Effector memory CD4-positive, alpha-beta T cell (primary cell): ENCODE measurements around the gene ATG2B.

ENCODE experiments used
- DNase-seq, 3 donors: peaks; one replicate each; pipeline ENCODE4 v3.0.0-alpha.2; 2020
- H3K27ac ChIP-seq: 2 replicates; pipeline ENCODE4 v1.7.0; 2013; ENCODE audit warnings: mild to moderate bottlenecking, low read length, moderate library complexity; ENCODE audit not compliant: insufficient read depth, poor library complexity, severe bottlenecking
- H3K27me3 ChIP-seq: replicated peaks from 2 replicates; pipeline ENCODE4 v1.7.0; 2013; ENCODE audit warnings: mild to moderate bottlenecking, low read length; ENCODE audit not compliant: insufficient read depth, control insufficient read depth, poor library complexity, severe bottlenecking
- H3K36me3 ChIP-seq: 2 replicates; pipeline ENCODE4 v1.7.0; 2013; ENCODE audit warnings: mild to moderate bottlenecking, low read length, moderate library complexity; ENCODE audit not compliant: control insufficient read depth, insufficient read depth
- H3K4me1 ChIP-seq: 2 replicates; pipeline ENCODE4 v1.7.0; 2013; ENCODE audit warnings: low read length, mild to moderate bottlenecking; ENCODE audit not compliant: control insufficient read depth, insufficient read depth, poor library complexity, severe bottlenecking
- H3K4me3 ChIP-seq: 2 replicates; pipeline ENCODE4 v1.7.0; 2013; ENCODE audit warnings: low read length, low read depth, mild to moderate bottlenecking; ENCODE audit not compliant: insufficient read depth, poor library complexity, severe bottlenecking
- H3K9me3 ChIP-seq: 2 replicates; pipeline ENCODE4 v1.7.0; 2013; ENCODE audit warnings: mild to moderate bottlenecking, low read length, moderate library complexity; ENCODE audit not compliant: control insufficient read depth

The ATG2B gene

GRCh38 chr14:96235426-96235825 is 127.7 kb downstream of the ATG2B start:
- Histone ChIP-seq H3K27me3 (no peaks in the 10 kb centered on the region), H3K36me3 (no peaks in the 10 kb centered on the region), H3K9me3 (no peaks in the 10 kb centered on the region), H3K4me3 (no peak overlapping the region), H3K27ac (no peak overlapping the region), H3K4me1 (no peaks in the 10 kb centered on the region)
- no peak for DNase-seq

- H3K27me3 ChIP-seq, result no peaks in the 10 kb centered on the region
- no peak overlapping the region for H3K27ac ChIP-seq
- no peaks in the 10 kb centered on the region for H3K4me1 ChIP-seq
- H3K36me3 ChIP-seq, result no peaks in the 10 kb centered on the region
- H3K9me3 ChIP-seq, result no peaks in the 10 kb centered on the region
- no peak for DNase-seq
- H3K4me3 ChIP-seq, result no peak overlapping the region
These were observed 129.5 kb downstream of the ATG2B start for GRCh38 chr14:96233661-96234060.

- no peaks in the 10 kb centered on the region for H3K4me1 ChIP-seq
- no peak overlapping the region for H3K27ac ChIP-seq
- H3K27me3 ChIP-seq, result no peaks in the 10 kb centered on the region
- no peak overlapping the region for H3K4me3 ChIP-seq
- no peak for DNase-seq
- H3K36me3 ChIP-seq, result no peaks in the 10 kb centered on the region
- H3K9me3 ChIP-seq, result no peaks in the 10 kb centered on the region
These were observed 130.6 kb downstream of the ATG2B start for GRCh38 chr14:96232506-96232905.

DNA sequence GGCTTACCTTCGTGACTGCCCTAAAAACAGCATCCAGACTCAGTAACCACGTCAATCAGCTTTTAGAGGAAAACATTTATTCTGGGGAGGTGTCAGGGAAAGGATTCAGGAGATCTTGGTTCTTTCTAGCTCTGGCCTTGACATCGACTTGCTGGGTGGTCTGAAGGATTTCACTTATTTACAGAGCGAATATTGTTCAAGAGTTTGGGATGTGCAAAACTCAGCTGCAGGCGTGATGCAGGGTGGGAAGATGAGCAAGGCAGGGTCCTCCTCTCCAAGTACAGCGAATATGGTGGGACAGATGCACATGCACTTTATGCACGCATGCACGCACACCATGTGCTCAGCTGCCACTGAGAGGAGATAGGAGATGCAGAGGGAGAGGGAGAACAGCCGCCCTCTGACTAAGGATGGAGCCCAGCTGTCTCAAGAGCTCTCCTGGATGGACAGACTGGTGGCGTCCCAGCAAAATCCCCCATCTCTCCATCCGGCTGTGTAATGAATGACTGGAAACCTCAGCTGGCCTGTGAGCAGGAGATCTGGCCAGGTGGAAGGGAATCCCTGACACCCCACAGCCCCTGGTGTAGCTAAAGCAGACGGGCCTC is 131.5 kb downstream of the ATG2B start:
- Histone ChIP-seq H3K27ac (no peak overlapping the region), H3K4me1 (no peaks in the 10 kb centered on the region), H3K36me3 (no peaks in the 10 kb centered on the region), H3K27me3 (no peaks in the 10 kb centered on the region), H3K9me3 (no peaks in the 10 kb centered on the region), H3K4me3 (no peak overlapping the region)
- DNase-seq, result no peak

DNA sequence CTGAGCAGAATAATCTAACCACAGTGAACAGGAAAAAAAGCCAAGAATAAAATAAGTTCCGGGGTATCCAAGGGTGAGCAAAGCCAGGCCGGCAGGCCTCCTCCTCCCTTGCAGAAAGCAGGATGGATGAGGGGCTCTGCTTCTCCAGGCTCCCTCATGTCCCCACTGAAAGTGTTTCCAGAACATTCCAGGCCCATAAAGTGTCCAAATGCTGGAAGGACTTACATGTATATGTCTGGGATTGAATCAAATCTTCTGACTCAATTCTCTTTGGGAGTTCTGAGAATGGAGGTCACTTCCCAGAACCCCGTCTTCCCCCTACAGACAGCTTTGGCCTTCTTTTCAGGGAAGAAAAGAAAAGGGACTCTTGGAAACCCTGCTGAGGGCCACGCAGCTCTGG is 132.1 kb downstream of the ATG2B start:
- DNase-seq, result no peak
- Histone ChIP-seq H3K36me3 (no peaks in the 10 kb centered on the region), H3K27ac (no peak overlapping the region), H3K4me3 (no peak overlapping the region), H3K4me1 (no peaks in the 10 kb centered on the region), H3K9me3 (no peaks in the 10 kb centered on the region), H3K27me3 (no peaks in the 10 kb centered on the region)

DNA sequence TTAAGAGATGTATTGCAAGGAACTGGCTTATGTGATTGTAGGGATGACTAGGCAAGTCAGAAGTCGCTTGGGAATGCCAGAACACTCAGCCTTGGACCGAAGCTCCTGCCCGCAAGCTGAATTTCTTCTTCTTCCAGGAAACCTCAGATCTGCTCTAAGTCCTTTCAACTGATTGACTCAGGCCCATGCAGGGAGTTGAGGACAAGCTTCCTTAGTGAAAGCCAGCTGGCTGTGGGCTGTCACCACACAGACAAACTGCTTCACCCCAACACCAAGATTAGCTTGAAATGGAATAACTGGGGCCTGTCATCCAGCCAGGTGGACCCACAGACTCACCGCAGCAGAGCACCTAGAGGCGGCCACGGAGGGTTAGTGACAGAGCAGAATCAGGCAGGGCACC is 133.8 kb downstream of the ATG2B start:
- H3K4me3 ChIP-seq, result no peak overlapping the region
- no peak overlapping the region for H3K27ac ChIP-seq
- H3K4me1 ChIP-seq, result no peaks in the 10 kb centered on the region
- H3K36me3 ChIP-seq, result no peaks in the 10 kb centered on the region
- no peak for DNase-seq
- no peaks in the 10 kb centered on the region for H3K27me3 ChIP-seq
- H3K9me3 ChIP-seq, result no peaks in the 10 kb centered on the region
